HUES6 (cell line): Measurements from ENCODE around the gene PTTG2.

Experiments
- H3K27ac ChIP-seq: 2 replicates; pipeline ENCODE4 v1.7.0; 2013; ENCODE audit warnings: low read depth, mild to moderate bottlenecking, low read length, inconsistent platforms
- H3K27me3 ChIP-seq: 2 replicates; pipeline ENCODE4 v1.6.1; 2013; ENCODE audit warnings: low read length; ENCODE audit not compliant: control insufficient read depth, insufficient read depth
- H3K36me3 ChIP-seq: 2 replicates; pipeline ENCODE4 v1.6.1; 2013; ENCODE audit warnings: low read length; ENCODE audit not compliant: control insufficient read depth, insufficient read depth
- H3K4me1 ChIP-seq: 2 replicates; pipeline ENCODE4 v1.6.1; 2013; ENCODE audit warnings: low read length; ENCODE audit not compliant: control insufficient read depth, insufficient read depth
- H3K4me3 ChIP-seq: 2 replicates; pipeline ENCODE4 v1.5.1; 2013; ENCODE audit warnings: low read depth, low read length
- H3K9ac ChIP-seq: one replicate; pipeline ENCODE4 v1.6.1; 2013; ENCODE audit warnings: mild to moderate bottlenecking, low read length
- H3K9me3 ChIP-seq: 2 replicates; pipeline ENCODE4 v1.6.1; 2013; ENCODE audit warnings: low read depth, low read length; ENCODE audit not compliant: control insufficient read depth, insufficient read depth

Gene PTTG2

DNA sequence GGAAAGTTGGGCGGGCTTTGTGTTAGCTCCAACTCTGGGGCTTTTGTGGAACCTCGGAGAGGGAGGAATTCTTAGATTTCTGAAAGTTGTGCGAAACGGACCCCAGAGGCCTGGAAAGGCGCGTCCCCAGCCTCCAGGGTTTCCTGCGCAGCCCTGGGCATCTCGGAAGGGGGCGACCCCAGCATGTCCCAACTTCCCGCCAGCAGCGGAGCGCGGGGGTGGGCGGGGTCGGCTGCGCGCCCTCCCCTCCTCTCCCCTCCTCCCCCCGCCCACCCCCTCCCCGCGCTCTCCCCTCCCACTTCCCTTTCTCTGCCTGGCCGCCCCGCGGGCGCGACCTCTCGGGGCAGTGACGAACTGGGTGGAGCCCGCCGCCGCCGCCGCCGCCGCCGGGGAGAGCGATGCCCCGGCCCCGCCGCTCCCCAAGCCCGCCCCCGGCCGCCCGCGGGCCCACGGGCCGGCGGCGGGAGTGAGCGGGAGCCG is 16.8 kb downstream of the PTTG2 start:
- peak overlapping the region; percentile 68 for H3K27ac ChIP-seq
- peak overlapping the region; percentile 60 for H3K4me3 ChIP-seq
- peak overlapping the region; percentile 67 for H3K9ac ChIP-seq
- no peaks in the 10 kb centered on the region for H3K27me3 ChIP-seq
- H3K9me3 ChIP-seq, result no peaks in the 10 kb centered on the region
- no peaks in the 10 kb centered on the region for H3K36me3 ChIP-seq
- peaks cover 24% of the 10 kb centered on the region for H3K4me1 ChIP-seq

- Histone ChIP-seq H3K27me3 (no peaks in the 10 kb centered on the region), H3K27ac (peak overlapping the region; percentile 66; the same call in 1 of the 2 replicates), H3K4me3 (peak overlapping the region; percentile 60), H3K9me3 (no peaks in the 10 kb centered on the region), H3K9ac (peak overlapping the region; percentile 67), H3K36me3 (no peaks in the 10 kb centered on the region), H3K4me1 (peaks cover 30% of the 10 kb centered on the region)
These were observed 17.5 kb downstream of the PTTG2 start for GRCh38 chr4:37977471-37978247.

DNA sequence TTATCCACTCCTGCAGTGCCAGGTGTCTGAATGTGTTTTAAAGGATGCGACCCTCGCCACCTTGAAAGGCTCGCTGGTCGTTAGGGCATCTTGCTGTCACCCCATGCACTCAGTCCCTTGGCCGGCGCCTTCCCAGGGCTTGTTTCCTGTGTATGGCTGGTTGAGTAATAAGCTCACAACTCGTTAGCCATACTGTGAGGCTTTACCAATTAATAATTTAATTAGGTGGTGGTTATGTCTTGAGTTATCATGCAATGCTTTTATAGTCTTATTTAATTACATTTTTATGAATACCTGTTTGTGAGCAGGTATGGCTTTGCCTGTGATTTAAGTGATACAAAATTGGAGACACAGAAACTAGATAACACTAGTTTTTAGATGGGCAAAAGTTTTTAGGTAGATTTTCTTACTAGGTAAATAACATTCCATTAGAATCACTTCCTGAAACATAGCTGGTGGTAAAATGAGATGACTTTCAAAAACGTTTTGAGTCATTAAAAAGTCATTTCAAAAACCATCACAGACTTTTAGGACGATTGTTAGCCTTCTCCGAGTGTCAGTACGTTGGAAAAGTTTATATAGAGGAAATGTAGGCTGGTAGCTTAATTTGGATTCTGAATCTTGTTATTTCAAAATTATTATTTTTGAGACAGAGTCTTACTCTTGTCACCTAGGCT is 18.2 kb downstream of the PTTG2 start:
- peaks cover 33% of the 10 kb centered on the region for H3K4me1 ChIP-seq
- no peaks in the 10 kb centered on the region for H3K27me3 ChIP-seq
- peak overlapping the region; percentile 60 for H3K4me3 ChIP-seq
- no peak overlapping the region for H3K27ac ChIP-seq
- peak overlapping the region; percentile 6 for H3K9ac ChIP-seq
- no peaks in the 10 kb centered on the region for H3K36me3 ChIP-seq
- no peaks in the 10 kb centered on the region for H3K9me3 ChIP-seq

- H3K4me1 ChIP-seq, result peaks cover 33% of the 10 kb centered on the region
- no peak overlapping the region for H3K27ac ChIP-seq
- H3K9me3 ChIP-seq, result no peaks in the 10 kb centered on the region
- H3K4me3 ChIP-seq, result no peak overlapping the region
- no peaks in the 10 kb centered on the region for H3K36me3 ChIP-seq
- H3K9ac ChIP-seq, result no peak overlapping the region
- H3K27me3 ChIP-seq, result no peaks in the 10 kb centered on the region
These were observed 20.0 kb downstream of the PTTG2 start for GRCh38 chr4:37980246-37980645.

DNA sequence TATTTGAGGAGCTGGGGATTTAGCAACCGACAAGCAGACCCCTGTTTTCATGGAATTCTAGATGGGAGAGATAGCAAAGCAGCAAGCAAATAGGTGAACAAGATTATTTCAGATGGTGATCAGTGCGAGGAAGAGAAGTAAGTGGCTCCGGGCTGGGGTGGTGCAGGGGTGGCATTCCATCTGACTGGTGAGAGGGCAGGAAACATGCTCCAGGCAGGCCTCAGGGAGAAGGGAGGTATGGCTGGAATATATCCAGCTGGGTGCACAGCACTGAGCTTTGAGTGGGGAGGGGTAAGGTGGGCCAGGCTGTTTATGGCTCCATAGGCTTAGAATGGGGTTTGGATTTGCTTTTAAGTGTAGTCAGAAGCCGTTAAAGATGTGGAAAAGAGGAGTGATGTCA is 21.2 kb downstream of the PTTG2 start:
- Histone ChIP-seq H3K4me1 (peaks cover 27% of the 10 kb centered on the region), H3K9me3 (no peaks in the 10 kb centered on the region), H3K9ac (no peak overlapping the region), H3K36me3 (no peaks in the 10 kb centered on the region), H3K27ac (no peak overlapping the region), H3K27me3 (no peaks in the 10 kb centered on the region), H3K4me3 (no peak overlapping the region)

DNA sequence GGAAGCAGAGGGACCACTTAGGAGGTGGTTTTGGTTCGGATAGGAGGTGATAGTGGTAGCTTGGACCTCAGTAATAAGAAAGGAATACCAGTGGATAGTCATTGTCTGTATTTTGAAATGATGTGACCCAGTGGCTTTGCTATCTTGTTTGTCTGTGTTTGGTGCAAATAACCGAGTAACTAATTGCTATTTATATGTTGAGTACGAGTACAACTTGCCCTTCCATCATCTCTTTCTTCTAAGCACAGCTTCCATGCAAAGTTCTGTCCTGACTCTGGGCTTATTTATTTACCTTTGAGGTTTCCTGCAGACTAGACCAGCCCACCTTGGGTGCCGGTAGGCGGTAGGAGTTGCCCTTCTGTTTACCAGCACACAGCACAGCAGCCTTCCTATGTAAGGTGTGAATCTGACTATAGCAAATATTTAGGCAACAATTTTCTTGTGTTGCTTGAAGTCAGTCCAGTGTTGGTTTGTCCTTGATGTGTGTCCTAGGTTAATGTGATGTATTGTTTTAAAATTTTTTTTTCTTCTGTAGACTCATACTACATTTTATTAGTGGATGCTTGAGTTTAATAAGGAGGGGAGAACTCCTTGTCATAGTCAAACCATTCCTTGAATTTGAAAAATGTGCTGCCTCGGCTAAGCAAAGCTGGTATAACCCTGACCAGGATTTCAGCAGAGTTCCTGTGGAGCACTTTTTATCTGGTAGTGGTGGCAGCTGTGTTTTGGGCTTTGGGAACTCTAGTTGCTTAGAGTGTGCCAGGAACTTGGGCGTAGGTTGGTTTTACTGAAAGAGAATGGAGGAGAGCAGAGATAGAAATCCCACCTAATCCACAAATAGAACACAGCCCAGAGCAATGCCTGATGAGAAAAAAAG is 21.9 kb downstream of the PTTG2 start:
- no peak overlapping the region for H3K27ac ChIP-seq
- H3K36me3 ChIP-seq, result no peaks in the 10 kb centered on the region
- peaks cover 27% of the 10 kb centered on the region for H3K4me1 ChIP-seq

GRCh38 chr4:37982736-37983135 is 22.5 kb downstream of the PTTG2 start:
- Histone ChIP-seq H3K27ac (no peak overlapping the region), H3K9ac (no peak overlapping the region), H3K4me3 (no peak overlapping the region), H3K9me3 (no peaks in the 10 kb centered on the region), H3K36me3 (no peaks in the 10 kb centered on the region), H3K4me1 (peaks cover 29% of the 10 kb centered on the region), H3K27me3 (no peaks in the 10 kb centered on the region)

More for the DNA sequence above, 21.9 kb downstream of the PTTG2 start:
- H3K27me3 ChIP-seq, result no peaks in the 10 kb centered on the region
- H3K9ac ChIP-seq, result no peak overlapping the region
- H3K4me3 ChIP-seq, result no peak overlapping the region
- H3K9me3 ChIP-seq, result no peaks in the 10 kb centered on the region

- Histone ChIP-seq H3K4me1 (peaks cover 41% of the 10 kb centered on the region), H3K9me3 (no peaks in the 10 kb centered on the region), H3K27me3 (no peaks in the 10 kb centered on the region), H3K27ac (no peak overlapping the region), H3K4me3 (no peak overlapping the region), H3K36me3 (no peaks in the 10 kb centered on the region), H3K9ac (no peak overlapping the region)
These were observed 23.8 kb downstream of the PTTG2 start for GRCh38 chr4:37983951-37984350.

DNA sequence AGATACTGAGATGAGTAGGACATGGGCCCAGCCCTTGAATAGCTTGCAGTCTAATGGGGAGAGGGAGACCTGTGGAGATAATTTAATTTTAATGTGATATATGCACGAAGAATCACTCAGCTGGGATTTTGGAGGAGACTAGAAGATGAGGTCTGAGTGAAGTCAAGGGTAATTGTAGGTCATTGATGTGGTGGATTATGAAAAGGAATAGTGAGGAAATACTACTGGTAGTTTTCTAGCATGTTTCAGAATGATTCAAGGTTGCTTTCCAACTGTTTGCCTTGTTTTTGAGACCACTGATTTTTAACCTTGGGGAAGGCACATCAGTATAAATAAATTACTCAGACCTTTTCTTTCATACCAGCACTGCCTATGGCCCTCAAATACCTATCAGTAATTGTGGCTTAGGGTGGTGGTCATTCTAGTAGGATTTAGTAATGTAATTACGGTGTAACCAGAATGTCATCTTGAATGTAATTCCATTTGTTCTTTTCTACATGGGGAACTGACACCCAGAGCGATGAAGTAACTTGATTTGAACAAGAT is 25.6 kb downstream of the PTTG2 start:
- H3K4me3 ChIP-seq, result no peak overlapping the region

GRCh38 chr4:37988670-37989069 is 28.5 kb downstream of the PTTG2 start:
- Histone ChIP-seq H3K4me1 (peaks cover 47% of the 10 kb centered on the region), H3K9ac (no peak overlapping the region), H3K9me3 (no peaks in the 10 kb centered on the region), H3K36me3 (no peaks in the 10 kb centered on the region), H3K27ac (0 out of 2 replicates have a peak overlapping the region, but pooled peaks have one; percentile 9), H3K27me3 (no peaks in the 10 kb centered on the region), H3K4me3 (no peak overlapping the region)

More for the DNA sequence above, 25.6 kb downstream of the PTTG2 start:
- no peaks in the 10 kb centered on the region for H3K9me3 ChIP-seq
- H3K27ac ChIP-seq, result no peak overlapping the region
- H3K4me1 ChIP-seq, result peaks cover 52% of the 10 kb centered on the region
- no peaks in the 10 kb centered on the region for H3K36me3 ChIP-seq
- no peak overlapping the region for H3K9ac ChIP-seq
- H3K27me3 ChIP-seq, result no peaks in the 10 kb centered on the region
